Measurements from ENCODE around the gene ATP5PB. TPM values are rescaled to one million over a fixed set of nuclear protein-coding genes. Genes with fewer than 3 reads are reported as not detected.

ATP5PB gene
- total and polyA plus RNA-seq, 4 donors: 143 to 257 (median 223) TPM

DNA sequence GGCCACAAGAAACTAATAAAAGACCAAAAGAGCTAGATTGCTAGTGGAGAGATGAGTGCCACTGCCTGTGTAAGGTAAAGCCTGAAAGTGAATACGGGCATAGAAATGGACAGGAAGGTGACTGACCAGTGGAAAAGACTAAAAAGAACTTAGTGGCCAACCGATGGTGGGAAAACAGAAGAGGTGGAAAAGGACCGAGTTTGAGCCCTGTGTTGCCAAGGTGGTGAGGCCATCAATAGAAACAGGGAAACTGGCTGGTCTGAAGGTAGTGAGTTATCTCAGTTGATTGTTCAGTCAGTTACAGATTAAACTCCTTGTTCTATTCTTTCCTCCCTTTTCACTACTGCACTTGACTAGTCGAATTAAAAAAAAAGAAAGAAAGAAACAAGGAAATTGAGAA is 2.7 kb upstream of the ATP5PB start:
- Histone ChIP-seq H3K36me3 (ENCODE audit: control insufficient read depth in 4 of 4, insufficient read depth in 3 of 4, low read depth in 1 of 4, low read length in 3 of 4) (peaks cover 7 to 32% (median 28%) of the 10 kb centered on the region in 4 donors), H3K27me3 (ENCODE audit: control insufficient read depth in 4 of 4, insufficient read depth in 4 of 4, low read length in 3 of 4) (no peaks in the 10 kb centered on the region), H3K9me3 (ENCODE audit: control insufficient read depth in 4 of 4, low read length in 3 of 4) (no peaks in the 10 kb centered on the region), H3K27ac (ENCODE audit: low read depth in 1 of 2, low read length in 2 of 2) (no peak overlapping the region), H3K4me1 (ENCODE audit: control insufficient read depth in 4 of 4, insufficient read depth in 4 of 4, low read length in 3 of 4) (peaks cover 2 to 30% (median 23%) of the 10 kb centered on the region in 4 donors), H3K9ac (ENCODE audit: low read depth in 1 of 2, low read length in 2 of 2) (no peak overlapping the region), H3K4me3 (ENCODE audit: low read depth in 1 of 3, low read length in 3 of 3) (no peak overlapping the region)
- no peak for TF ChIP-seq RAD21 (IDR thresholded peaks at IDR 0.05)
- TF ChIP-seq RXRA (IDR thresholded peaks at IDR 0.05): no peak
- no peak for TF ChIP-seq FOXA2 (IDR thresholded peaks at IDR 0.05)
- TF ChIP-seq TAF1 (conservative IDR thresholded peaks at IDR 0.05): no peak
- TF ChIP-seq HNF4G (IDR thresholded peaks at IDR 0.05): no peak
- no peak for TF ChIP-seq NR2F2 (IDR thresholded peaks at IDR 0.05)
- TF ChIP-seq EGR1 (IDR thresholded peaks at IDR 0.05; ENCODE audit: low read depth in 2 of 2): no peak
- TF ChIP-seq JUND (IDR thresholded peaks at IDR 0.05): no peak
- TF ChIP-seq, protein P1, sequence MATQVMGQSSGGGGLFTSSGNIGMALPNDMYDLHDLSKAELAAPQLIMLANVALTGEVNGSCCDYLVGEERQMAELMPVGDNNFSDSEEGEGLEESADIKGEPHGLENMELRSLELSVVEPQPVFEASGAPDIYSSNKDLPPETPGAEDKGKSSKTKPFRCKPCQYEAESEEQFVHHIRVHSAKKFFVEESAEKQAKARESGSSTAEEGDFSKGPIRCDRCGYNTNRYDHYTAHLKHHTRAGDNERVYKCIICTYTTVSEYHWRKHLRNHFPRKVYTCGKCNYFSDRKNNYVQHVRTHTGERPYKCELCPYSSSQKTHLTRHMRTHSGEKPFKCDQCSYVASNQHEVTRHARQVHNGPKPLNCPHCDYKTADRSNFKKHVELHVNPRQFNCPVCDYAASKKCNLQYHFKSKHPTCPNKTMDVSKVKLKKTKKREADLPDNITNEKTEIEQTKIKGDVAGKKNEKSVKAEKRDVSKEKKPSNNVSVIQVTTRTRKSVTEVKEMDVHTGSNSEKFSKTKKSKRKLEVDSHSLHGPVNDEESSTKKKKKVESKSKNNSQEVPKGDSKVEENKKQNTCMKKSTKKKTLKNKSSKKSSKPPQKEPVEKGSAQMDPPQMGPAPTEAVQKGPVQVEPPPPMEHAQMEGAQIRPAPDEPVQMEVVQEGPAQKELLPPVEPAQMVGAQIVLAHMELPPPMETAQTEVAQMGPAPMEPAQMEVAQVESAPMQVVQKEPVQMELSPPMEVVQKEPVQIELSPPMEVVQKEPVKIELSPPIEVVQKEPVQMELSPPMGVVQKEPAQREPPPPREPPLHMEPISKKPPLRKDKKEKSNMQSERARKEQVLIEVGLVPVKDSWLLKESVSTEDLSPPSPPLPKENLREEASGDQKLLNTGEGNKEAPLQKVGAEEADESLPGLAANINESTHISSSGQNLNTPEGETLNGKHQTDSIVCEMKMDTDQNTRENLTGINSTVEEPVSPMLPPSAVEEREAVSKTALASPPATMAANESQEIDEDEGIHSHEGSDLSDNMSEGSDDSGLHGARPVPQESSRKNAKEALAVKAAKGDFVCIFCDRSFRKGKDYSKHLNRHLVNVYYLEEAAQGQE (IDR thresholded peaks at IDR 0.05): no peak
- TF ChIP-seq, protein P2, sequence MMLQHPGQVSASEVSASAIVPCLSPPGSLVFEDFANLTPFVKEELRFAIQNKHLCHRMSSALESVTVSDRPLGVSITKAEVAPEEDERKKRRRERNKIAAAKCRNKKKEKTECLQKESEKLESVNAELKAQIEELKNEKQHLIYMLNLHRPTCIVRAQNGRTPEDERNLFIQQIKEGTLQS (IDR thresholded peaks at IDR 0.05): no peak
- TF ChIP-seq, protein P3, sequence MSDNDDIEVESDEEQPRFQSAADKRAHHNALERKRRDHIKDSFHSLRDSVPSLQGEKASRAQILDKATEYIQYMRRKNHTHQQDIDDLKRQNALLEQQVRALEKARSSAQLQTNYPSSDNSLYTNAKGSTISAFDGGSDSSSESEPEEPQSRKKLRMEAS (IDR thresholded peaks at IDR 0.05): no peak
- TF ChIP-seq GABPA (IDR thresholded peaks at IDR 0.05 in 1 of 2, conservative IDR thresholded peaks at IDR 0.05 in 1 of 2): no peak
- TF ChIP-seq HNF4A (conservative IDR thresholded peaks at IDR 0.05): no peak
- no peak for TF ChIP-seq SP1 (IDR thresholded peaks at IDR 0.05)
- TF ChIP-seq, protein P4, sequence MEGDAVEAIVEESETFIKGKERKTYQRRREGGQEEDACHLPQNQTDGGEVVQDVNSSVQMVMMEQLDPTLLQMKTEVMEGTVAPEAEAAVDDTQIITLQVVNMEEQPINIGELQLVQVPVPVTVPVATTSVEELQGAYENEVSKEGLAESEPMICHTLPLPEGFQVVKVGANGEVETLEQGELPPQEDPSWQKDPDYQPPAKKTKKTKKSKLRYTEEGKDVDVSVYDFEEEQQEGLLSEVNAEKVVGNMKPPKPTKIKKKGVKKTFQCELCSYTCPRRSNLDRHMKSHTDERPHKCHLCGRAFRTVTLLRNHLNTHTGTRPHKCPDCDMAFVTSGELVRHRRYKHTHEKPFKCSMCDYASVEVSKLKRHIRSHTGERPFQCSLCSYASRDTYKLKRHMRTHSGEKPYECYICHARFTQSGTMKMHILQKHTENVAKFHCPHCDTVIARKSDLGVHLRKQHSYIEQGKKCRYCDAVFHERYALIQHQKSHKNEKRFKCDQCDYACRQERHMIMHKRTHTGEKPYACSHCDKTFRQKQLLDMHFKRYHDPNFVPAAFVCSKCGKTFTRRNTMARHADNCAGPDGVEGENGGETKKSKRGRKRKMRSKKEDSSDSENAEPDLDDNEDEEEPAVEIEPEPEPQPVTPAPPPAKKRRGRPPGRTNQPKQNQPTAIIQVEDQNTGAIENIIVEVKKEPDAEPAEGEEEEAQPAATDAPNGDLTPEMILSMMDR (IDR thresholded peaks at IDR 0.05; ENCODE audit: low read depth, low read length, missing input control): no peak
- no peak for TF ChIP-seq YY1 (IDR thresholded peaks at IDR 0.05)
- TF ChIP-seq, protein P5, sequence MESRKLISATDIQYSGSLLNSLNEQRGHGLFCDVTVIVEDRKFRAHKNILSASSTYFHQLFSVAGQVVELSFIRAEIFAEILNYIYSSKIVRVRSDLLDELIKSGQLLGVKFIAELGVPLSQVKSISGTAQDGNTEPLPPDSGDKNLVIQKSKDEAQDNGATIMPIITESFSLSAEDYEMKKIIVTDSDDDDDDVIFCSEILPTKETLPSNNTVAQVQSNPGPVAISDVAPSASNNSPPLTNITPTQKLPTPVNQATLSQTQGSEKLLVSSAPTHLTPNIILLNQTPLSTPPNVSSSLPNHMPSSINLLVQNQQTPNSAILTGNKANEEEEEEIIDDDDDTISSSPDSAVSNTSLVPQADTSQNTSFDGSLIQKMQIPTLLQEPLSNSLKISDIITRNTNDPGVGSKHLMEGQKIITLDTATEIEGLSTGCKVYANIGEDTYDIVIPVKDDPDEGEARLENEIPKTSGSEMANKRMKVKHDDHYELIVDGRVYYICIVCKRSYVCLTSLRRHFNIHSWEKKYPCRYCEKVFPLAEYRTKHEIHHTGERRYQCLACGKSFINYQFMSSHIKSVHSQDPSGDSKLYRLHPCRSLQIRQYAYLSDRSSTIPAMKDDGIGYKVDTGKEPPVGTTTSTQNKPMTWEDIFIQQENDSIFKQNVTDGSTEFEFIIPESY (IDR thresholded peaks at IDR 0.05): no peak
- WGBS: 74% methylated on average over 4 of the region's 4 CpGs
- DNase-seq (ENCODE audit: low spot score): no peak
